GOT3 (cell line): ENCODE results near the gene ST8SIA5.

ENCODE experiments used
- DNase-seq: peaks from one replicate; lab custom pipeline; 2025; ENCODE audit warnings: mixed read lengths; lab: John Stamatoyannopoulos, UW

Gene ST8SIA5

DNA sequence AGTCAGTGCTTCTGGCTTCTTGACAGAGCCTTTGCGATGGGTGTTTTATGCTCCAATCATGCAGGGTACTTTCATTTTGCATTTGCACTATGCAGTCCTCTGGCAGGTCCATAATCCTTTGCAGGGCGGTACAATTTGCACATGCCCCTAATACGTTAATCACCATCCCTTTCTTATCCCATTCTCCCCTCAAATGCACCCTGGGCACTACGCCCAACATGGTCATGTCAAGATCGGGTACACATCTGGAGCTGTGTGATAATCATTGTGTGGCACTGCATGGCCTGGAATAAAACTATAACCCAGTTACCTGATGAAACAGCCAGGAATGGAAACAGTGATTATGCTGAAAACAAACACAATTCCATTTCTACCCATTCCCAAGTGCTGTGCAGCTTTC is 127.5 kb downstream of the ST8SIA5 start:
- no peak for DNase-seq

- no peak for DNase-seq
Measured at GRCh38 chr18:46628206-46628605, 128.6 kb downstream of the ST8SIA5 start.

DNA sequence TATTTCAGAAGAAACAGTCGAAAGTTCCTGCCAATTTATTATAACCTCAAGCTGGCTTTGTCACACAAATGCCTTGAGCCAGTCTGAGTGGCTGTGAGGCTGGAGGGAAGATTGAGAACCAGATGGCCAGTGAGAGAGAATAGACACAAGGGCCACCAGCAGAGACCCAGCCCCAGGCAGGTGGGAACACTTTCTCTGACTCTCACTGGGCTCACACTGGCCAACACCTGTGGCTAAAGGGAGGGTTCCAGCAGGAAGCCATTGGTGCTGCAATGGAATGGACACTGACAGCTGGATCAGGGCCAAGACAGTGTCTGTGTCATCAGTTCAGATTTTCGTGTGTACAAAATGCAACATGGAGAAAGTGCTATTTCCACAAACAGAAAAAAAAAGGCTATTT is 129.7 kb downstream of the ST8SIA5 start:
- no peak for DNase-seq

DNA sequence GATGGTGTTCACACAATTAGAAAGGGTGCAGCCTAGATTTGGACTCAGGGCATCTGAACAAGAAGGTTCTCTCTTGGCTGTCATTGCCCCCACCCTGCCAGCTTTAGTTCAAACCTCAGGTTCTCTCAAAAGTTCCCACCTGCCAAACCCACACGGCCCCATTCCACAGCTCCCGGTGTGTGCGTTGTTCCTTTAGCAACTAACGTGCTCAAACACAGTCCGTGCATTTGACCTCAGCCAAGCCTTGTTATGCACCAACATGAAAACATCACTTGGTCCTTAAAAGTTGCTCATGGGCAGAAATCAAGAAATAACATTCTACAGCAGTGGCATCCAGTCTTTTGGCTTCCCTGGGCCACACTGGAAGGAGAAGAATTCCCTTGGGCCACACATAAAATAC is 131.8 kb downstream of the ST8SIA5 start:
- DNase-seq: no peak

DNA sequence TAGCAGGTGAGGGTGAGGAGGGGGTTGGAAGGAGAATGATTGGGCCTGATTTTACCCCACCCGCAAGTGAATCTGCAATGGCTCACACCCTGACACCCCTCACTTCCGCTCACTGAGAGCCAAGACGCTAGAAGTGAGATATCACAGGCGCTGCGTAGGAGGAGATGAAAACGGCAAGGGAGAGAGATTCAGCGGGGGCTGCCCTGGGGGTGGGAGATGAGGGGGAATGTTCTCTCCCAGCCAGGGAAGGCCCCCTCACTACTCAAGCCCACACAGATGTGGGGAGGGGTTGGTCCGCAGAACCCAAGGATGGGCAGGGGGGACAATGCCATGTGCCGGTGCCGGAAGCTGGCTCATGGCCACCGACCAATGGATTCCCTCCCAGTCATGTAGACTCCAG is 132.7 kb downstream of the ST8SIA5 start:
- DNase-seq: no peak

DNA sequence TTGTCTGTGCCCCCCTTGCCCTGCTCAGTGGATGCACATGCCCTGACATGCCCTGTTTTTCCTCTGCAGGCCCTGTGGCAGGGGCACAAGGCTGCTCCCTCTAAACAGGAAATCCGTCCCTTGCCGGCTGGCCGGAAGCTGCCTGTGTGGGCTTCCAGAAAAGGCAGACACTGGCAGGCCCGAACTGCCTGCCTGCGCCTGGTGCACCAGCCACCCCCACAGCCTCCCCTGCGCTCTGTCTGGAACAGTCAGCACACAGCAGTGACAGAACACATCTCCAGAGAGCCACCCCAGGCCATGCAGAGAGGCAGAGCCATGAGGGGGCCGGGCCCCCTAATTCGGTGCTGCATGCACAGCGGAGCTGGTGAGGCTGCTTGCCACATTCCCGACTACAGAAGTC is 133.3 kb downstream of the ST8SIA5 start:
- DNase-seq: no peak

- DNase-seq: no peak
Measured at GRCh38 chr18:46622999-46623398, 133.9 kb downstream of the ST8SIA5 start.

DNA sequence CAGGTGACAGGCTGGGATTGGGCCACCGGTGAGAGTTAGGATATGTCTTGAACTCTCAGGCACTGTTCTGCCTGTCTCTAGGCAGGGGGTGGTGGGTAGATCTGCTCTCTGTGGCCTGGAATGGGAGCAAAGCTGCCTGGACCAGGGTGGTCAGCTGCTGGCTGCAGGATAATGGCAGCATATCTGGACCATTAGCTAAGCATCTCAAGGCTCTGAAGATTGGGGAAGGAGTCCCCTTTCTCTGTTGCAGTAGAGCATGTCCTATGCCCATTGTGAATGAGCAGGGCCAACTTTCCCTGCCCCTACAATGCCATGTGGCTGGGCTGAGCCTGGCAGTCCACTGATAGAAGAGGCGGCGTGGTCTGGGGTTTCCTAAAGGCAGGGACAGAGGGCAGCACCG is 134.4 kb downstream of the ST8SIA5 start:
- no peak for DNase-seq

DNA sequence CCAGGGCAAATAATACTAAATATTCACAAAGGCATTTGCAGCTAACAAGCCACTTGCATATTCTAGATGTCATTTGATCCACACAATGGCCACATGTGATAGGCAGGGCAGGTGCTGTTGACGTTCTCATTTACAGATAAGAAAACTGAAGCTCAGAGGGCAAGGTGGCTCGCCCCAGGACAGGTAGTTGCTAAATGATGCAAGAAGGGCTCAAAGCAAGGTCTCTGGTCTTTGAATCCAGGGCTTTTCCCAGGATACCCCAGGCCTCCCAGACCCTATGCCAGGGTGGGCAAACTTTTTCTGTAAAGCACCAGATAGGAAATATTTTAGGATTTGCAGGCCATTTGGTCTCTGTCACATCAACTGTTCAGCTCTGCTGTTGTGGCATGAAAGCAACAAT is 135.0 kb downstream of the ST8SIA5 start:
- no peak for DNase-seq

DNA sequence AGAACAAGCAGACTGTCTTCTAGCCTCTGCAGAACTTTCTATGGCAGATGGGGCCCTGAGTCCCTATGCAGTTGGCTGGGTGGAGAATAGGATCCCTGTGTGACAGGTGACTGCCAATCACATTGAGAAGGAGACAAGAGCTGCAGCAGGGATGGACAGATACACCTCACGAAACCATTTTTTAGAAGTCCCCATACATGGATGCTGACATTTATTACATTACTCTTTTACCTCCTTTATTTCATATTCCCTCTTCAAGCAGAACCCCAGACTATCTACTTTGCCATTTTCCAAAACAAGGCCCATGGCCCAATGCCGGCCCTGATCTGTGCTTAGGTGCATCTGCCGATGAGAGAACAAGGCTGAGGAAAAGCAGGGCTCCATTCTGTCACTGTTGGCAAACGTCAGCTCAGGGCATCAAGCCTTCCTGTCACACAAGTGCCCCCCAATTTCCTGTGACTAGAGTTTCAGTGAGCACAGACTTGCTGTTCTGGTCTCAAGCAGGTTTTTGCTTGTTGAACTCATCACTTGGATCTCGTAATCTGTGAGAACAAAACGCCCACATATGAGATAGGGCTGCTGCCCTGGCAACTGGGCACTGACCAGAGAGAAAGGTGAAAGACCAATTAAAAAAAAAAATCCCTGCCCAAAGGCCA is 135.6 kb downstream of the ST8SIA5 start:
- no peak for DNase-seq

DNA sequence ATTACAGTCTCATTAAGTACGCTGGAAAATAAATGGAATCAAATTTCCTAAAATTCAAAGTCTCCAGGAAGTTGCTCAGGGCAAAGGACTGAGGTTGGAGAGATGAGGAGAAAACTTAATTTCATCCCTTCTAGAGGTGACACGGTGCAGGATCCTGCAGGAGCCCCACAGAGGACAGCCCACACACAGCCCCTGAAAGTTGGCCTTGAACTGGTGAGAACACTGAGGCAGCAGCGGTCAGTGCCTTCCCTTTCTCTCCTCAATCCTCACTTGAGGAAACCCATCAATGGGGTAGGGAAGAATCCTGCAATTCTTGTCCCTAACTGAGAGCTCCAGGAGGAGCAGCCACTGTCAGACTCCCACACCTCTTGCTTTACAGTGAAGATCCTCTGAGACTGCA is 137.3 kb downstream of the ST8SIA5 start:
- DNase-seq: no peak
